HG02623 (cell line): ENCODE results near the gene TDG.

Experiments
- ATAC-seq: cut with Tn5 transposase; IDR thresholded peaks from one replicate; pipeline ENCODE4 v1.9.1; 2021; ENCODE audit warnings: moderate library complexity; ENCODE audit not compliant: unreplicated experiment

Gene TDG

GRCh38 chr12:103958621-103959020 is 7.1 kb upstream of the TDG start:
- ATAC-seq = no peak

- no peak for ATAC-seq
Observed at GRCh38 chr12:103960616-103961227, 5.0 kb upstream of the TDG start.

- ATAC-seq = no peak
Observed at GRCh38 chr12:103962493-103962892, 3.2 kb upstream of the TDG start.

- no peak for ATAC-seq
Observed at GRCh38 chr12:103964805-103965204, 867 bp upstream of the TDG start.

GRCh38 chr12:103965255-103965589 is 450 bp upstream of the TDG start:
- ATAC-seq = no peak

GRCh38 chr12:103966736-103967135 is 1.1 kb downstream of the TDG start:
- no peak for ATAC-seq

- ATAC-seq = no peak
Observed at GRCh38 chr12:103969391-103969790, 3.7 kb downstream of the TDG start.

- ATAC-seq = no peak
Observed at GRCh38 chr12:103973909-103974308, 8.2 kb downstream of the TDG start.

- ATAC-seq = no peak
Observed at GRCh38 chr12:103975368-103975767, 9.7 kb downstream of the TDG start.

GRCh38 chr12:103978384-103978982 is 12.8 kb downstream of the TDG start:
- ATAC-seq = no peak

- no peak for ATAC-seq
Observed at GRCh38 chr12:103986829-103987228, 21.2 kb downstream of the TDG start.

- ATAC-seq = no peak
Observed at GRCh38 chr12:103994235-103994634, 28.6 kb downstream of the TDG start.

GRCh38 chr12:103996595-103996994 is 30.9 kb downstream of the TDG start:
- no peak for ATAC-seq

- ATAC-seq = no peak
Observed at GRCh38 chr12:103997286-103997900, 31.7 kb downstream of the TDG start.

GRCh38 chr12:103998976-103999375 is 33.3 kb downstream of the TDG start:
- ATAC-seq = no peak

- no peak for ATAC-seq
Observed at GRCh38 chr12:104000807-104001434, 35.2 kb downstream of the TDG start.

GRCh38 chr12:104002686-104003085 is 37.0 kb downstream of the TDG start:
- no peak for ATAC-seq

- ATAC-seq = no peak
Observed at GRCh38 chr12:104003596-104003995, 37.9 kb downstream of the TDG start.

- ATAC-seq = no peak
Observed at GRCh38 chr12:104006929-104007328, 41.3 kb downstream of the TDG start.

- no peak for ATAC-seq
Observed at GRCh38 chr12:104010121-104010520, 44.4 kb downstream of the TDG start.

- no peak for ATAC-seq
Observed at GRCh38 chr12:104010606-104011169, 45.0 kb downstream of the TDG start.

- no peak for ATAC-seq
Observed at GRCh38 chr12:104011253-104011652, 45.6 kb downstream of the TDG start.
